Ovary (tissue), 9 donors: ENCODE measurements around the gene KRT15. TPM values are rescaled to one million over a fixed set of nuclear protein-coding genes. Genes with fewer than 3 reads are reported as not detected.

Source experiments
- DNase-seq, 5 donors: peaks; one replicate each; pipeline ENCODE4 v3.0.0-alpha.2; 2019 to 2020
- H3K27ac ChIP-seq, 2 donors: fragments of 200-600 bp; one replicate each; pipeline versions ENCODE4 v1.5.1 to v1.8.0; 2019 to 2022
- H3K27me3 ChIP-seq: fragments of 200-600 bp; one replicate; pipeline ENCODE4 v1.8.0; 2022
- H3K36me3 ChIP-seq: fragments of 200-600 bp; sonication (generic); one replicate; pipeline ENCODE4 v1.5.1; 2019
- H3K4me1 ChIP-seq: one replicate; pipeline ENCODE4 v1.8.1; 2013; ENCODE audit warnings: mild to moderate bottlenecking, moderate library complexity; ENCODE audit not compliant: insufficient read depth
- H3K4me3 ChIP-seq: fragments of 200-600 bp; sonication (generic); one replicate; pipeline ENCODE4 v1.5.1; 2017
- H3K9me3 ChIP-seq, 2 donors: fragments of 200-600 bp in 1 of 2; sonication (generic) in 1 of 2; one replicate each; pipeline versions ENCODE4 v1.5.1 to v1.8.1; 2013 to 2019; ENCODE audit warnings: mild to moderate bottlenecking in 1 of 2, moderate library complexity in 1 of 2
- EP300 ChIP-seq: sonication (generic); formaldehyde crosslinking; IDR thresholded peaks from one replicate; pipeline ENCODE4 v1.6.1; 2017; ENCODE audit warnings: antibody characterized with exemption
- POLR2A ChIP-seq: fragments of 450-650 bp; IDR thresholded peaks from one replicate; pipeline ENCODE4 v1.6.1; 2017; ENCODE audit warnings: antibody characterized with exemption, mild to moderate bottlenecking, moderate library complexity
- WGBS, 3 donors: extraction: QIAGEN DNeasy Blood & Tissue Kit in 1 of 3; methylation state at CpG; one replicate each; pipeline versions ENCODE4 v1.1.5 to v1.1.7; 2013 to 2017; 5-methylcytosine and 5-hydroxymethylcytosine counted together
- intact Hi-C, 4 donors: fragments of 100-400 bp; cut with DNase I; formaldehyde crosslinking; loops; one replicate each; pipeline versions ENCODE4 v1.11.0 to v1.15.1; 2022 to 2023
- polyA plus RNA-seq, 2 donors: library from polyadenylated mRNA; stranded (reverse); fragments of 200-250 nt in 1 of 2; fragments of 350-450 nt in 1 of 2; fragmentation: Illumina TruSeq in 1 of 2; extraction: RNeasy Lipid Tissue Mini Kit (QIAGEN cat#74804) in 1 of 2; gene quantifications; one replicate each; pipeline ENCODE4 v1.2.3, GENCODE V29; 2013 to 2014
- total RNA-seq, 7 donors: library from RNA; depleted of rRNA in 2 of 7; stranded (reverse); fragments of >200 nt in 2 of 7; fragmentation: NEBNext Ultra II Directional in 3 of 7; extraction: Animal tissue kit (Norgen Biotek cat#: 25700) in 3 of 7; gene quantifications; one replicate each; pipeline versions ENCODE4 v1.1.0 to v1.2.4, GENCODE V29; 2016 to 2023
- TF ChIP-seq, protein P1 (sequence below), 3 donors: fragments of 450-650 bp in 2 of 3; fragments of 200-600 bp in 1 of 3; IDR thresholded peaks; one replicate each; pipeline versions ENCODE4 v1.5.1 to v1.8.0; 2016 to 2022; ENCODE audit warnings: antibody characterized with exemption in 3 of 3, mild to moderate bottlenecking in 1 of 3
- donor health status: DM: no; HTN: no; CAD: no; lungs with moderate emphysema.
- donor health status: DM: no; HTN: no; CAD: no.
- donor health status: Bipolar disorder and iron deficiency.
- donor health status: DM: yes; HTN: yes; CAD: no.
- donor health status: DM: no; HTN: no; CAD: no.
- donor health status: DM: yes; HTN: yes; CAD: no.

KRT15 gene
- total and polyA plus RNA-seq, 9 donors = 0.11 to 9.4 (median 0.37) TPM; not detected in 1

DNA sequence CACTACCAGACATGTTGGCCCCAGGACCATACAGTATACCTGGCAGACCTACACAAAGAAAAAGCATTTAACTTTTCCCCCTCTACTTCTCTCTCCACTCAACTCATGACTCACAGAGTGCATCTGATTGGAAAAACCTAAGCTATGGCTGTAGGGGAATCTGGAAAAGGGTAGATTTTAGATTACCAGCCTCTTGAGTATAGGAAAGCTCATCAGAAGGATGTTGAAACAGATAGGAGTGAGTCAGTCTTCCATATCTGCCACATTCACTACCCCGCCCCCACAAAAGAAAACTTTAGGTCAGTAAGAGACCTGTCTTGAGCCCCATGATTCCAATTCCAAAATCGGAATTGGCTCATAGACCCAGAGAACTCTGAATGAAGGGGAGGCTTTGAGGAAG lies 40.9 kb upstream of the KRT15 start:
- TF ChIP-seq, protein P1, sequence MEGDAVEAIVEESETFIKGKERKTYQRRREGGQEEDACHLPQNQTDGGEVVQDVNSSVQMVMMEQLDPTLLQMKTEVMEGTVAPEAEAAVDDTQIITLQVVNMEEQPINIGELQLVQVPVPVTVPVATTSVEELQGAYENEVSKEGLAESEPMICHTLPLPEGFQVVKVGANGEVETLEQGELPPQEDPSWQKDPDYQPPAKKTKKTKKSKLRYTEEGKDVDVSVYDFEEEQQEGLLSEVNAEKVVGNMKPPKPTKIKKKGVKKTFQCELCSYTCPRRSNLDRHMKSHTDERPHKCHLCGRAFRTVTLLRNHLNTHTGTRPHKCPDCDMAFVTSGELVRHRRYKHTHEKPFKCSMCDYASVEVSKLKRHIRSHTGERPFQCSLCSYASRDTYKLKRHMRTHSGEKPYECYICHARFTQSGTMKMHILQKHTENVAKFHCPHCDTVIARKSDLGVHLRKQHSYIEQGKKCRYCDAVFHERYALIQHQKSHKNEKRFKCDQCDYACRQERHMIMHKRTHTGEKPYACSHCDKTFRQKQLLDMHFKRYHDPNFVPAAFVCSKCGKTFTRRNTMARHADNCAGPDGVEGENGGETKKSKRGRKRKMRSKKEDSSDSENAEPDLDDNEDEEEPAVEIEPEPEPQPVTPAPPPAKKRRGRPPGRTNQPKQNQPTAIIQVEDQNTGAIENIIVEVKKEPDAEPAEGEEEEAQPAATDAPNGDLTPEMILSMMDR (IDR thresholded peaks at IDR 0.05) = no peak
- TF ChIP-seq EP300 = no peak
- DNase-seq = no peak
- no peaks in the 10 kb centered on the region for H3K27me3 ChIP-seq
- no peaks in the 10 kb centered on the region for H3K9me3 ChIP-seq
- 87 to 88% (median 88%) methylated on average over 2 of the region's 2 CpGs for WGBS, 3 donors
- no peaks in the 10 kb centered on the region for H3K36me3 ChIP-seq
- H3K27ac ChIP-seq = no peak overlapping the region
- intact Hi-C loops = loop anchor here in 1 of 4 donors (10.0 kb wide), 1 partner anchor 655 kb away; no protein-coding TSS in a partner anchor
- no peak overlapping the region for H3K4me3 ChIP-seq
- H3K4me1 ChIP-seq = no peaks in the 10 kb centered on the region

DNA sequence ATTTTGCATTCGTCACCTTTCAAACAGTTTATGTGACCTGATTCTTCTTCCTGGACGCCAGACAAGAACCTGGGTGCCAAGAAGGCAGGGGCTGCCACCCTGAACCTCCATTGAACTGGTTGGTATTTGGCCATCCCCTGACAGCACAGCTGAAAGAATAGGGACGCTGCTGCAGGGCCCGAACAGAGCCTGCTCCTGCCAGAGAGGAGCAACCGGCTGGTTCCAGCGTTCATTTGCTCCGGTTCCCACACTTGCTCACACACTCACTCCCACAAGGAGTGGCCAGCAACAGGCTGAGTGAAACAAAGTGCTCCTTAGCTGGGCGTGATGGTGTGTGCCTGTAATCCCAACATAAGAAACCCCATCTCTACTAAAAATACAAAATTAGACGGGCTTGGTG lies 38.2 kb upstream of the KRT15 start:
- DNase-seq = no peak
- TF ChIP-seq EP300 = no peak
- no peaks in the 10 kb centered on the region for H3K27me3 ChIP-seq
- no peaks in the 10 kb centered on the region for H3K9me3 ChIP-seq
- H3K27ac ChIP-seq = no peak overlapping the region
- no peaks in the 10 kb centered on the region for H3K36me3 ChIP-seq
- WGBS, 3 donors = 73 to 83% (median 78%) methylated on average over 9 of the region's 9 CpGs
- intact Hi-C loops = loop anchor here in 1 of 4 donors (10.0 kb wide), 1 partner anchor 652 kb away; no protein-coding TSS in a partner anchor
- no peak overlapping the region for H3K4me3 ChIP-seq
- H3K4me1 ChIP-seq = no peaks in the 10 kb centered on the region

DNA sequence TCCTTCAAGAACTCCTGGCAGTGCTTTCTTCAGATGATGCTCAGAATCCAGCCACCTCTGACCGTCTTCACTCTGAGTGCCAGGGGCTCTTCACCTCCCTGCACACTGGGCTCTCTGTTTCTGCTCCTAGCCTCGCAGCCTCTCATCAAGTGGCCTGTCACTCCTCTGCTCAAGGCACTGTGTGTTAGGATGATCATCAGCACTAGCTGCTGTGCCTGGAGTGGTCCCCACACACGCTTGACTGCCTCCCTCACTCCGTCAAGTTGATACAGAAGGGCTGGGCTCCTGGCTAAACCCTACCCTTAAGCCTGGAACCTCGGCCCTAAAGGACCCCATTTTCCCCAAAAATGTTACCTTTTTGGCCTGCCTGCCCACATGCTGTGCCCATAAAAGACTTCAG lies 37.6 kb upstream of the KRT15 start:
- WGBS, 3 donors = 68% methylated on average over 5 of the region's 5 CpGs
- no peaks in the 10 kb centered on the region for H3K9me3 ChIP-seq
- TF ChIP-seq, protein P1 (IDR thresholded peaks at IDR 0.05) = no peak
- no peak for DNase-seq
- H3K36me3 ChIP-seq = no peaks in the 10 kb centered on the region
- no peaks in the 10 kb centered on the region for H3K27me3 ChIP-seq
- no peak overlapping the region for H3K4me3 ChIP-seq
- no peaks in the 10 kb centered on the region for H3K4me1 ChIP-seq
- intact Hi-C loops = loop anchor here in 1 of 4 donors (10.0 kb wide), 1 partner anchor 652 kb away; no protein-coding TSS in a partner anchor
- H3K27ac ChIP-seq = no peak overlapping the region

DNA sequence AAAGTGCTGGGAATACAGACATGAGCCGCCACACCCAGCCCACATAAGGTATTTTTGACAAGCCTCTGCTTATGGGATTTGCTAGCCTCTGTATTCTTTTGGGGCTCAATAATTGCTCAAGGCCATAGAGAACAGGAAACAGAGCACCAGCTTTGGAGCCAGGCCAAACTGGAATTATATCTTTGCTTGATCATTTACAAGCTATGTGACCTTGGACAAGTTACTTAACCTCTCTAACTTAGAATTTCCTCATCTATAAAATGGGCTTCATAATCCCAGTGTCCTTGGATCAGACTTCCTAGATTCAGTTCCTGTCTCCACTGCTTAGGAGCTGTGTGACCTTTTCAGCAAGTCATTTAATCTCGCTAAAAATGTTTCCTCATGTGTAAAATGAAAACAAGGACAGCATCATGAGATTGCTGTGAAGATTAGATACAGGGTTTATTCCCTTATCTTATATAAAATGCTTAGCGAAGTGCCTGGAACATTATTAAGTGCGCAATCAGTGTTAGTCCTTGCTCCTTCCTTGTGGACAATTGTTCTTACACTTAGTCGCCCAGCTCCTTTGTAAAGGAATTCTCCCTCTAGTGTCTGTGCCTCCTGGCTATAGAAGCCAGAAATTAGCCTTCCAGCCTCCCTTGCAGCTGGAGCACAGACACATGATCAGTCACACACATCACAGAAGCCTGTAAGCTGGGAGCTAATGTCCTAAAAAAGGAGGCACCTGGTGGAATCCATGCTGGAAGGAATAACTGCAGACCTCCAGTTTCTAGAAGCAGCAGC lies 36.6 kb upstream of the KRT15 start:
- Histone ChIP-seq H3K36me3 (no peaks in the 10 kb centered on the region), H3K4me1 (no peaks in the 10 kb centered on the region), H3K4me3 (no peak overlapping the region), H3K9me3 (no peaks in the 10 kb centered on the region), H3K27me3 (no peaks in the 10 kb centered on the region), H3K27ac (no peak overlapping the region)
- WGBS, 3 donors = 69 to 74% (median 73%) methylated on average over 5 of the region's 5 CpGs
- TF ChIP-seq, protein P1 (IDR thresholded peaks at IDR 0.05) = no peak
- TF ChIP-seq EP300 (no peak), POLR2A (no peak)
- DNase-seq = no peak
- intact Hi-C loops = loop anchor here in 1 of 4 donors (10.0 kb wide), 1 partner anchor 650 kb away; no protein-coding TSS in a partner anchor
